OCI-LY3 (cell line): ENCODE results near the gene TIPIN.

ENCODE experiments used
- CTCF ChIP-seq: fragments of 200-600, 300-600 bp; sonication (generic); IDR thresholded peaks from 2 replicates; pipeline ENCODE4 v1.5.1; 2014; ENCODE audit warnings: antibody characterized with exemption, low read length, low read depth
- EZH2phosphoT487 ChIP-seq: fragments of 200-600 bp; shearing (Covaris generic); IDR thresholded peaks from 2 replicates; pipeline ENCODE4 v1.6.1; 2018; ENCODE audit warnings: antibody characterized with exemption, mixed run types, low read depth

- TF ChIP-seq CTCF: no peak
- no peak for TF ChIP-seq EZH2phosphoT487
Observed at GRCh38 chr15:66356077-66356358, 467 bp downstream of the TIPIN start.
